Smooth muscle cell (in vitro differentiated cells): ENCODE data around the gene SLA2. TPM values are rescaled to one million over a fixed set of nuclear protein-coding genes. Genes with fewer than 3 reads are reported as not detected.

Experiments
- DNase-seq: peaks from one replicate; lab custom pipeline; 2025; ENCODE audit not compliant: unreplicated experiment; lab: John Stamatoyannopoulos, UW
- H2AFZ ChIP-seq: fragments of 200-600 bp; sonication (generic); 2 replicates; pipeline ENCODE4 v1.6.0; 2016; ENCODE audit warnings: antibody characterized with exemption, low read depth, mild to moderate bottlenecking
- H3F3A ChIP-seq: fragments of 200-600 bp; sonication (generic); 2 replicates; pipeline ENCODE4 v1.6.0; 2017; ENCODE audit warnings: antibody characterized with exemption, low read depth
- H3K27ac ChIP-seq: fragments of 200-600 bp; sonication (generic); 2 replicates; pipeline ENCODE4 v1.5.1; 2016; ENCODE audit warnings: low read depth, mild to moderate bottlenecking
- H3K27me3 ChIP-seq: fragments of 200-600 bp; sonication (generic); 2 replicates; pipeline ENCODE4 v1.6.1; 2016; ENCODE audit warnings: low read depth, mild to moderate bottlenecking
- H3K36me3 ChIP-seq: fragments of 200-600 bp; sonication (generic); 2 replicates; pipeline ENCODE4 v1.5.1; 2016; ENCODE audit warnings: low read depth
- H3K4me1 ChIP-seq: fragments of 200-600 bp; sonication (generic); 2 replicates; pipeline ENCODE4 v1.5.1; 2016; ENCODE audit warnings: low read depth
- H3K4me2 ChIP-seq: fragments of 200-600 bp; sonication (generic); 2 replicates; pipeline ENCODE4 v1.6.0; 2016; ENCODE audit warnings: mild to moderate bottlenecking
- H3K4me3 ChIP-seq: fragments of 200-600 bp; sonication (generic); 2 replicates; pipeline ENCODE4 v1.5.1; 2016; ENCODE audit warnings: mild to moderate bottlenecking
- H3K79me2 ChIP-seq: fragments of 200-600 bp; sonication (generic); 2 replicates; pipeline ENCODE4 v1.6.0; 2016; ENCODE audit warnings: low read depth, mild to moderate bottlenecking
- H3K9ac ChIP-seq: fragments of 200-600 bp; sonication (generic); 2 replicates; pipeline ENCODE4 v1.6.0; 2016; ENCODE audit warnings: low read depth
- H3K9me3 ChIP-seq: fragments of 200-600 bp; sonication (generic); replicated peaks from 2 replicates; pipeline ENCODE4 v1.5.1; 2016; ENCODE audit warnings: low read depth
- H4K20me1 ChIP-seq: fragments of 200-600 bp; sonication (generic); 2 replicates; pipeline ENCODE4 v1.6.0; 2016; ENCODE audit warnings: low read depth
- WGBS: methylation state at CpG from one replicate; pipeline ENCODE4 v1.1.7; 2016; ENCODE audit warnings: low lambda C conversion rate; 5-methylcytosine and 5-hydroxymethylcytosine counted together
- polyA plus RNA-seq: library from polyadenylated mRNA; unstranded; fragments of >200 nt; fragmentation: Nextera tagmentation; extraction: Ambion mirVana; gene quantifications from 2 replicates; pipeline ENCODE4 v1.2.1, GENCODE V29; 2016
- total RNA-seq: library from RNA; depleted of rRNA; stranded (reverse); fragments of >200 nt; gene quantifications from 2 replicates; pipeline ENCODE4 v1.2.3, GENCODE V29; 2014
- TF ChIP-seq, protein P1 (sequence below): fragments of 200-600 bp; sonication (generic); IDR thresholded peaks from 2 replicates; pipeline ENCODE4 v1.5.1; 2017; ENCODE audit warnings: borderline replicate concordance, mild to moderate bottlenecking, antibody characterized with exemption; ENCODE audit not compliant: insufficient read depth, poor library complexity, severe bottlenecking

Gene SLA2
- total and polyA plus RNA-seq, 2 experiments from 2014 or later = not detected

GRCh38 chr20:36574366-36575135 is 71.4 kb downstream of the SLA2 start:
- peaks cover 42% of the 10 kb centered on the region for H4K20me1 ChIP-seq
- no peaks in the 10 kb centered on the region for H3K36me3 ChIP-seq
- DNase-seq = peak; percentile 58
- H2AFZ ChIP-seq = peak overlapping the region; percentile 65
- peaks cover 47% of the 10 kb centered on the region for H3K79me2 ChIP-seq
- peak overlapping the region; percentile 96 for H3K9ac ChIP-seq
- H3K4me1 ChIP-seq = peaks cover 27% of the 10 kb centered on the region
- TF ChIP-seq, protein P1, sequence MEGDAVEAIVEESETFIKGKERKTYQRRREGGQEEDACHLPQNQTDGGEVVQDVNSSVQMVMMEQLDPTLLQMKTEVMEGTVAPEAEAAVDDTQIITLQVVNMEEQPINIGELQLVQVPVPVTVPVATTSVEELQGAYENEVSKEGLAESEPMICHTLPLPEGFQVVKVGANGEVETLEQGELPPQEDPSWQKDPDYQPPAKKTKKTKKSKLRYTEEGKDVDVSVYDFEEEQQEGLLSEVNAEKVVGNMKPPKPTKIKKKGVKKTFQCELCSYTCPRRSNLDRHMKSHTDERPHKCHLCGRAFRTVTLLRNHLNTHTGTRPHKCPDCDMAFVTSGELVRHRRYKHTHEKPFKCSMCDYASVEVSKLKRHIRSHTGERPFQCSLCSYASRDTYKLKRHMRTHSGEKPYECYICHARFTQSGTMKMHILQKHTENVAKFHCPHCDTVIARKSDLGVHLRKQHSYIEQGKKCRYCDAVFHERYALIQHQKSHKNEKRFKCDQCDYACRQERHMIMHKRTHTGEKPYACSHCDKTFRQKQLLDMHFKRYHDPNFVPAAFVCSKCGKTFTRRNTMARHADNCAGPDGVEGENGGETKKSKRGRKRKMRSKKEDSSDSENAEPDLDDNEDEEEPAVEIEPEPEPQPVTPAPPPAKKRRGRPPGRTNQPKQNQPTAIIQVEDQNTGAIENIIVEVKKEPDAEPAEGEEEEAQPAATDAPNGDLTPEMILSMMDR = no peak
- peak overlapping the region; percentile 98 for H3K4me2 ChIP-seq
- peaks cover 20% of the 10 kb centered on the region for H3F3A ChIP-seq
- peak overlapping the region; percentile 92 for H3K27ac ChIP-seq
- H3K27me3 ChIP-seq = no peaks in the 10 kb centered on the region
- H3K4me3 ChIP-seq = peak overlapping the region; percentile 91
- no peaks in the 10 kb centered on the region for H3K9me3 ChIP-seq
- WGBS = under 1% methylated on average over 45 of the region's 69 CpGs

- Histone ChIP-seq H3K36me3 (no peaks in the 10 kb centered on the region), H3K4me2 (peak overlapping the region; percentile 98), H2AFZ (peak overlapping the region; percentile 65), H4K20me1 (peaks cover 40% of the 10 kb centered on the region), H3K79me2 (peaks cover 46% of the 10 kb centered on the region), H3F3A (peaks cover 20% of the 10 kb centered on the region), H3K27ac (peak overlapping the region; percentile 92), H3K4me1 (peaks cover 27% of the 10 kb centered on the region), H3K4me3 (peak overlapping the region; percentile 91), H3K9me3 (no peaks in the 10 kb centered on the region), H3K9ac (peak overlapping the region; percentile 96), H3K27me3 (no peaks in the 10 kb centered on the region)
- TF ChIP-seq, protein P1 = no peak
- WGBS = 0% methylated on average over 23 of the region's 53 CpGs
- DNase-seq = peak; percentile 48
Measured at GRCh38 chr20:36573798-36574365, 72.1 kb downstream of the SLA2 start.

DNA sequence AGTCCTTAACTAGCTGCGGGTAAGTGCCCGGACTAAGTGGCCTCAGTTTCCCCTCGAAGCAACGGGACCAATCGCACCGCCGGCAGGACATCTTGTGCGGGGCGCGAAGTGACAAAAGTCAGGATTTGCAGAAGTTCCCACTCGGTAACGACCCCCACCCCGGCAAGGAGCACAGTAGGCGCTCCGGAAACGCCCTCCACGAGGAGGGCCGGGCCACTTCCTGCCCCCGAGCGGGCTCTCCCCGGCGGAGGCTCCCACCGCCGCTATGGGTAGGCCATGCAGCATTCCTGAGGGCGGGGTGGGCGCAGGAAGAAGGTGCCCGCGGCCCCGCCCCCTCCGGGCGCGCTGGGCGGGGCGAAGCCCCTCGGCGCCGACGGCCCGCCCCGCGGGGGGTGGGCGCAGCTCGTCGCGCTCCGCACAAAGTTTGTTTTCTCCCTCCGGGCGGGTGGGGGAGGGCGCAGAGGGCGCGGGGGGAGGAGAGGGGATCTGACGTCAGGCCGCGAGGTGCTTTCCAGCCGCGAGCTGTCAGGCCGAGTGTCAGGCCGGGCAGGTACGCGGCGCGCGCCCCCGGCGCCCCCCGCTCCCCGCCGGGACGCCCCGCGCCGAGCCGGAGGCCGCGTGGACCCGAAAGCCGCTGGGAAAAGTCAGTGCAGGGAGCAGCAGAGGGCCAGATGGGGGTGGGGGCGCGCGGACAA is 72.7 kb downstream of the SLA2 start, which contains the start of gene TGIF2:
Gene TGIF2 (plus strand): TSS at position 495 of the 695 bp plus-strand sequence. CDS start 5,178 bp downstream, outside the sequence.
- H3K4me2 ChIP-seq = peak within 1 kb of the TSS; percentile 98
- WGBS = 2% methylated on average over 32 of the region's 80 CpGs

More for the DNA sequence above, 72.7 kb downstream of the SLA2 start, which contains the start of gene TGIF2:
- Histone ChIP-seq H3K9me3 (no peaks in the 10 kb centered on the region), H2AFZ (peak within 1 kb of the TSS; percentile 65), H3F3A (peaks cover 20% of the 10 kb centered on the region), H3K79me2 (peaks cover 39% of the 10 kb centered on the region), H4K20me1 (peaks cover 34% of the 10 kb centered on the region), H3K27ac (peak within 1 kb of the TSS; percentile 92), H3K27me3 (no peaks in the 10 kb centered on the region), H3K4me1 (peaks cover 27% of the 10 kb centered on the region), H3K4me3 (peak within 1 kb of the TSS; percentile 91), H3K9ac (peak within 1 kb of the TSS; percentile 96), H3K36me3 (no peaks in the 10 kb centered on the region)
- TF ChIP-seq, protein P1 = no peak
- DNase-seq = peak; percentile 79
